HG03439 (cell line): ENCODE data around the gene DNM2.

ENCODE experiments used
- ATAC-seq: cut with Tn5 transposase; IDR thresholded peaks from one replicate; pipeline ENCODE4 v1.9.1; 2021; ENCODE audit warnings: mild to moderate bottlenecking, moderate library complexity; ENCODE audit not compliant: unreplicated experiment

DNM2 gene

DNA sequence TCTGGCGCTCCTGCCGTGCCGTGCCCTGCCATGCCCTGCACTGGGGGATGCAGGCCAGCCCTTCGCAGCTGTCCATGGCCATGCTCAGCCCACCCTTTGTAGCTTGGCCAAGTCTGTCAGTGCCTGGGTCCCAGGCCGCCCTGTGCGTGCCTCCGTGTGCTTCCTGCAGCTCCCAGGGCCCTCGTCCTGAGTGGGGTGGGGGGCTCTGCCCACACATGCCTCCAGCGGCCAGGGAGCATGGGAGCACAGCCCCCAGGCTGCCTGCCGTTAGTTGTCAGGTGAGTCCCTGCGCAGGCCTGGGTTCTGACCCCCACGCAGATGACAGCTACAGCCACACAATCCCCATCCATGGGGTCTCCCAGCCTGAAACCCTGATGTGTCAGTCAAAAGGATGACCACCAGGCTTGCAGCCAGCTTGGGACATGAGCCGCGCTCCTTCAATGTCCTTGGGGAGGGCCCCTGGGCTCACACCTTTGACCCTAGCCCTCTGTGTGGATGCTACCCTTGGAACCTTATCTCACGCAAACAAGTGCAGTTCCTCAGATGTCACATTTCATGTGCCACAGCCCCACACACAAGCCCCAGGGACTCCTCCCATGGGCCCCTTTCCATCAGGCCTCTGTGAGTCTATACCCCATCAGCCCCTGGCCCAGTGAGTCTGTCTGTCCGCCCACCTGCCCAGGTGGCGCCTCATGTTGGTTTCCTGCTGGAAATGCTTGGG, 93.7 kb downstream of the DNM2 start:
- no peak for ATAC-seq

DNA sequence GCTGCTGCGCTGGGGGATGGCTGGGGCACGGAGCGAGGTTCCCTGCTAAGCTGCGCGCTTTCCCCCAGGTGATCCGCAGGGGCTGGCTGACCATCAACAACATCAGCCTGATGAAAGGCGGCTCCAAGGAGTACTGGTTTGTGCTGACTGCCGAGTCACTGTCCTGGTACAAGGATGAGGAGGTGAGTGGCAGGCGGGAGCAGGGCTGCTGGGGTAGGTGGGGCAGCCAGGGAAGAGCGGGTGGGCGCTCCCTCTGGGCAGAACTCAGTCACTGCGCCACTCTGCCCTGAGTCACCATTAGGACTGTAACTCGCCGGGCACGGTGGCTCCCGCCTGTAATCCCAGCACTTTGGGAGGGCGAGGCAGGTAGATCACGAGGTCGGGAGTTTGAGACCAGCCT, 94.3 kb downstream of the DNM2 start:
- no peak for ATAC-seq

DNA sequence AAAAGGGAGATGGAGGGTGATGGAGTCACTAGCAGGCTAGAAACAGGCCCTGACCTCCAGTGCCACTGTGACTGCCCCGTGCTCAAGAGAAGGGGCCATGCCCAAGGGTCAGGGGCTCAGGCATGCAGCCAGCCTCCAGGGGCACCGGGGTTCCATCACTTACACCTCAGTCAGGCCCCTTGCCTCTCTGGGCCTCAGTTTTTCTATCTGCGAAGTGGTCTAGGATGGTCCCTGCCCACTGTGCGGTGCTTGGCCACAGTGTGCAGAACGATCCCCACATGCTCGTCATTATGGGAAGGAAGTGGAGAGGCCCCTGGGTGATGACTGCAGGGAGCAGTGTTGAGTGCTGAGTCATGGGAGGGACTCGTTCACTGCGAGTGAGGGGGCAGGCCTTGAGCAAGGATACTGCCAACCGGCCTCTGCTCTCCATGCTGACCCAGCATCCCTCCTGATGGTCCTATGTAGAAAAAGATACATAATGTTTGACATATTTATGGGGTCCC, 95.1 kb downstream of the DNM2 start:
- ATAC-seq: no peak

DNA sequence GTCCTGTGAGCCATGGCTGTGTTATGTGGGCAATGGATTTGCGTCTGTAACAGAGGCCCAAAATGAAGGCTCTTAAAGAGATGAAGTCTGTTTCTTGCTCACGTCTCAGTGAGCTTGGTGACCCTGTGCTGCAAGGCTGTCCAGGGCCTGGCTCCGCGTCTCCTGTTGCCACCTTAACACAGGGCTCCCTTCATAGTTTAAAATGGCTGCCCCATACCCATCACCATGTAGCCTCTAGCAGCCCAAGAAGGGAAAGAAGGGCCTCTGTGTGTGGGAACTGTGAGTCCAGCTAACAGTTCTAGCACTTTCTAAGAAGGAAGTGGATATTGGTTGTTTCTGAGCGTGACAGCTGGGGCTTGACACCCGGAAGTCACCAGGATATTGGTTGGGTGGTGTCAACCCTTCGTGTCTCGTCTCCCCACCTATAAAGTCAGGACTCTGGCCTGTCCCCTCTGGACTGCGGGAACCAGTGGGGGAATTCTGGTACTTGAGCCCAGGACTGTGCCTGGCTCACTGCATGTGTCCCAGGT, 97.2 kb downstream of the DNM2 start:
- ATAC-seq: no peak

DNA sequence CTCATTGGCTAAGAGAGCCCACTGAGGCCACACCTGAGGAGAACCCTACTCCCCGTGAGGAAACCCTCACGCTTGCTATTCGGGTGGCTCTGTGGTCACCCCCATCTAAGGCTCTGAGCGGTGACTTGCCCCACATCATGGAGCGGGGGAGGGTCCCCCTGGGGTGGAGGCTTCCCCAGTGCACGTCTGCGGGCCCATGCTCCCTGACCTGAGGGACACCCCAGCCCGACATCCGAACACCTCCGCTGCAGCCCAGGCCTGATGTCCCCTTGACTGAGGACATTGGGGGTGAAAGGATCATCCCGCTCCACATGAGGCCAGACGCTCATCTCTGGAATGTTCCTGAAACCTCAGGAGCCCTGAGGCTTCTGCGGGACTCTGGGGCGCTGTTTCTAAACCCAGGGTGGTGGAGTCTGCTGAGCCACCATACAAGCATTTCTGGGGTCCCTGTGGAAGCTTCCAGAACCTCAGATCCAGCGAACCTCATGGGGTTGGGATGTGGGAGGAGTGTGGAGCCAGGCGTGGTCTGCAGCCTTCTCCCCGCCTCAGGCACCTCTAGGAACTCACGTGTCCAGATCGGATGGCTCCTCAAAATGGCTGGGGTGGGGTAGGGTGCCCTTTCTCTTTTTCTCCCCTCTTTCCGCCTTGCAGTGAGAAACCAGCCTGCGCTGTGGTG, 98.2 kb downstream of the DNM2 start:
- ATAC-seq: no peak

- ATAC-seq: no peak
Observed at GRCh38 chr19:10816691-10817090, 98.8 kb downstream of the DNM2 start.

- ATAC-seq: no peak
Observed at GRCh38 chr19:10817291-10818038, 99.6 kb downstream of the DNM2 start.

DNA sequence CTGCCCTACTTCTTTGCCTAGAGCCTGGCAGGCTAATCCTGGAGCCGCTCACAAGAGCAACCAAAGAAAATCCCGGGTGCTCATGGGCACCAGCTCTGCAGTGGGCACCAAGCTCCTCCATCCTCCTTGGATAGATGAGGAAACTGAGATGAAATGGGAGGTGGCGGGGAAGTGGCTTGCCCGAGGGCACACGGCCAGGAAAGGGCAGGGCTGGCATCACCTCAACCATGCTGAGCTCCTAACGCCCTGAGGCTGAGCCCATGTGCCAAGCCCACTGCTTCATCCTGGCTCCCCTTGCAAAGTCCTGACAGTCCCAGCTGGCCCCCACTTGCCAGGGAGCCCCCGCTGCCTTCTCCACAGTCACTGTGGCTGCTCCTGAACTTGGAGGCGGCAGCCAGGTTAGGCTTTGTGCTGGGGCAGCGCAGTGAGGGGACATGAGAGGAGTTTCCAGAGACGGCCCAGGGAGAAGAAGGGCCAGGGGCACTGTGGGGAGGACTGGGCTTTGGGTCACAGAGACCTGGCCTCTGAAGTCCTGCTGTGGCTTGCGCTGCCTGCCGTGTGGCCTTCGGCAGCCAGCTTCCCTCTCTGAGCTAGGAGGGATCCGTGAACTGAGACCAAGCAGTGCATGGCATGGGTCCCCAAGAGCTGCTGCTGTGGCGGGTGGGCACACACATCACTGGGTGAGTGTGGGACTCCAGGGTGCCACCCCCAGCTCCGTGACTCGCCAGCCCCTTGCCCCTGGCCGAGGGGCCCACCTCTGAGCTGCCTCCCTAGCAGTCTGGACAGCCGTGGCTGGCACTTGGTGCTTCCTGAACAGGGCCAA, 100.6 kb downstream of the DNM2 start:
- no peak for ATAC-seq

DNA sequence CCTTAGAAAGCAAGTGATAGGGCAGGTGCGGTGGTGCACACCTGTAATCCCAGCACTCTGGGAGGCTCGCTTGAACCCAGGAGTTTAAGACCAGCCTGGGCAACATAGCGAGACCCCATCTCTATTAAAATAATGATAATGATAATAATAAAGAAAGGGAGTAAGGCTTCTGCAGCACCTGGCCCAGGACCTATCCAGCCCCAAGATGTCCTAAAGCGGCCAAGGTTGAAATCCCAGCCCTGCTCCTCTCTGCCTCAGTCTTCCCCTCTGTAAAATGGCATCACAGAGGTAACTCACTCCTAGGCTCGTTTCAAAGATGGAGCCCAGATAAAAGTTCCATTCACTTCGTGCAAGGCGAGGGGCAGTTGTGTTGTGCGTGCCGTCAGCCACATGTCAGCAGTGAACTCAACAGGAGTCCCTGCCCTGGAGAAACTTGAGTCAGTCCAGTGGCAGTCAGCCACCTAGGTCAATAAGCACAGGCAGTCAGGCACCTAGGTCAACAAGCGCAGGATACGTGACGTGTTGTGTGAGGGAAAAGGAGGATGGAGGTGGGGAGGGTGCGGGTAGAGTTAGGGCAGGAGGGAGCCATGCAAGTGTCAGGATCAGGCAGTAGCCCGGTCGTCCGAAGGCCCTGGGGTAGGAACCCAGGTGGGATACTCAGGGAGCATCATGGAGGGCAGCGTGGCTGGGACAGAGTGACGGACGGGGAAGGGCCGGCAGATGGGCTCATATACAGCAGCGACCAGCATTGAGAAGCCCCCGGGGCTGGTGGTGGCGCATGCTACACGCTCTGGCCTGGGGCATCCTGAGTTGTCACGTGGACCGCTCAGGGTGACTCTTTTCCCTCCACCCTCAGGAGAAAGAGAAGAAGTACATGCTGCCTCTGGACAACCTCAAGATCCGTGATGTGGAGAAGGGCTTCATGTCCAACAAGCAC, 101.5 kb downstream of the DNM2 start:
- ATAC-seq: no peak

DNA sequence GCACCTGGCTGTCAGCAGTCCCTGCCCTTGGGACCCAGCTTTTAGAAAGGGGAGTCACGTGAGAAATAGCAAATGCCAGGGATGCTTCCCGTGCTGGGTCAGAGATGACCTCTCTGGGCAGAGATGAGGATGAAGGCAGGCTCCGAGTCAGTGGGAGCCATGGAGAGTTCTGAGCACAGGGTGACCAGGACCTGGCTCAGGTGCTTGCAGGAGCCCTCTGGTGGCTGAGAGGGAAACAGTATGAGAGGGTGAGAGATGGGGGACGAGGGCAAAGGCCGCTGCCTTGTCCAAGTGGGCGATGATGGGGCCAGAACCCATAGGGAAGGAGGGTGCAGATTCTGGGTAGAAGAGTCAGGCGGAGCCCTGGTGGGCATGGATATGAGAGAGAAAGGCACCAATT, 102.3 kb downstream of the DNM2 start:
- ATAC-seq: no peak

GRCh38 chr19:10823690-10824089, 105.8 kb downstream of the DNM2 start:
- ATAC-seq: no peak

GRCh38 chr19:10826231-10826630, 108.4 kb downstream of the DNM2 start:
- ATAC-seq: no peak

GRCh38 chr19:10826846-10827245, 109.0 kb downstream of the DNM2 start:
- no peak for ATAC-seq

DNA sequence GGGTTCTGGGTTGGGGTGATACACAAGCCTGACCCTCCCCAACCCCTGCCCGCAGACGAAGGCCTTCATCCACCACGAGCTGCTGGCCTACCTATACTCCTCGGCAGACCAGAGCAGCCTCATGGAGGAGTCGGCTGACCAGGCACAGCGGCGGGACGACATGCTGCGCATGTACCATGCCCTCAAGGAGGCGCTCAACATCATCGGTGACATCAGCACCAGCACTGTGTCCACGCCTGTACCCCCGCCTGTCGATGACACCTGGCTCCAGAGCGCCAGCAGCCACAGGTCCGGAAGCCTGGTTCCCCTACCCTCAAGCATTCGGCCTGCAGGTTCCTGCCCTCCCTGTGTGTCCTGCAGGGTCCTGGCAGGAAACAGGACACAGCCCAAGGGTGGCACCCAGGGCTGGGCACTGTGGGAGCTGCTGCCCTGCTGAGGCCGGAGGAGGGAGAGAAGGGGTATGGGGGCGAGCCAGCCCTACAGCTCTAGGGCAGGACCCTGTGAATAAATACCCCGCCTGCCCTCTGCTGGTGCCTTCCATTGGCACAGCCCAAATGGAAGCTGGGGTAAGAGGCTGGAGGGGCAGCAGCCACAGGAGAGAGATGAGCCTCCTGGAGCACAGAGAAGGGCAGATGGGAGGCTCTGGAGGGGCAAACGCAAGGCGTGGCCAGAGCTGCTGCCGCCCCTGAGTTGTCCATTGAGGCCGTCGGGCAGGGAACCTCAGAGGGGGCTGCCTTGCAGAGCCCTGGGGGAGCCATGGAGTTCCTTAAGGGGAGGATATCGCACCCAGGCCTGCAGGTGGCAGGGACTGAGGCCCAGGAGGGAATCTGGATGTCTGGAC, 111.3 kb downstream of the DNM2 start:
- no peak for ATAC-seq

DNA sequence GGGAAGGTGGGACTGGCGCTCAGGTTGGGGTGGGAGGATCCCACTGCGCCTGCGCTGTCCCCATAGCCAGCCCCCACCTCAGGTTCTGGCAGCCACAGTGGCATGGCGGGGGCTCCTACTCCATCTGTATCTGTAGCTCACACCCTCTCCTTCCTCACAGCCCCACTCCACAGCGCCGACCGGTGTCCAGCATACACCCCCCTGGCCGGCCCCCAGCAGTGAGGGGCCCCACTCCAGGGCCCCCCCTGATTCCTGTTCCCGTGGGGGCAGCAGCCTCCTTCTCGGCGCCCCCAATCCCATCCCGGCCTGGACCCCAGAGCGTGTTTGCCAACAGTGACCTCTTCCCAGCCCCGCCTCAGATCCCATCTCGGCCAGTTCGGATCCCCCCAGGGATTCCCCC, 112.1 kb downstream of the DNM2 start:
- no peak for ATAC-seq

DNA sequence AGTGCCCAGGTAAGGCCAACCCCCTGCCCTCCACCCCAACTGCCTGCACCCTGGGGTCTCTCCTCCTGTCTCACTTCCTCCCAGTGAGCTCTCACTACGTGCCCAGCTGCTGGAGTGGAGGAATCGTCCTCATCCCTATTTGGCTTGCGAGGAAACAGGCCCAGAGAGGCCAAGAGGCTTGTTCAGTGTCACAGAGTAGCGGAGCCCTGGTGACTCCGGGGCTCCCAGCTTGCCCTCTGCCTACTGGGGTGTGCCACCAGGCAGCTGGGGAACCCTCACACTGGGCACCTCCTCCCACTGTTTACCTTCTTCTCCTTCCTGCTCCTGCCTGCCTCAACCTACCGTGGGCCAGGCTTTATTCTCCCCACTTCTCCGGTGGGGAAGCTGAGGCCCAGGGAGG, 112.5 kb downstream of the DNM2 start:
- no peak for ATAC-seq

DNA sequence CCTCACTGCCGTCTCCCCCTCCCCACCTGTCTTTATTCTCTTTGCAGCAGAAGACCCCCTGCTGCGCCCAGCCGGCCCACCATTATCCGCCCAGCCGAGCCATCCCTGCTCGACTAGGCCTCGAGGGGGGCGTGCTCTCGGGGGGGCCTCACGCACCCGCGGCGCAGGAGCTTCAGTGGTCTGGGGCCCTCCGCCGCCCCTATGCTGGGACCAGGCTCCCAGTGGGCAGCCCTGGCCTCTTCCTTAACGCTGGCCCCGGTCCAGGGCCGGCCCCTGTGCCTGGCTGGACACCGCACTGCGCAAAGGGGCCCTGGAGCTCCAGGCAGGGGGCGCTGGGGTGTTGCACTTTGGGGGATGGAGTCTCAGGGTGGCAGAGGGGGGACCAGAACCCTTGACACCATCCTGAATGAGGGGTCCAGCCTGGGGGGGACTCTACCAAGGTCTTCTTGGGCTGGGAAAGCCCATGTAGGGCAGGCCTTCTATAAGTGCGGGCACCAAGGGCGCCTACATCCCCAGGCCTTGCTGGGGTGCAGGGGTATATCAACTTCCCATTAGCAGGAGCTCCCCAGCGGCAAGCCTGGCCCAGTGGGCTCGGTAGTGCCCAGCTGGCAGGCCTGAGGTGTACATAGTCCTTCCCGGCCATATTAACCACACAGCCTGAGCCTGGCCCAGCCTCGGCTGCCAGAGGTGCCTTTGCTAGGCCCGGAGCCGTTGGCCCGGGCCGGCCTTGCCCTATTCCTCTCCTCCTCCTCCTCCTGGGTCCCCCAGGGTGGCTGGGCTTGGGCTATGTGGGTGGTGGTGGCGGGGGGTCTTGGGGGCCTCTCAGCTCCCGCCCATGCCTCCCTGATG, 113.3 kb downstream of the DNM2 start:
- no peak for ATAC-seq
